Progenitor cell of endocrine pancreas (in vitro differentiated cells): Measurements from ENCODE around the gene EDIL3. TPM values are rescaled to one million over a fixed set of nuclear protein-coding genes. Genes with fewer than 3 reads are reported as not detected.
"Not testable (repeated sequence)": the region's sequence is repeated elsewhere in the genome, so short reads cannot be mapped to it uniquely, and the experiment has no call there.

ENCODE experiments used
- DNase-seq: peaks from one replicate; pipeline ENCODE4 v3.0.0; 2021; ENCODE audit warnings: low spot score; ENCODE audit not compliant: unreplicated experiment
- H3K27ac Mint-ChIP-seq: 2 replicates; pipeline ENCODE4 v1.8.0; 2021; ENCODE audit warnings: mild to moderate bottlenecking, moderate library complexity, mixed read lengths
- H3K27me3 Mint-ChIP-seq: 2 replicates; pipeline ENCODE4 v1.8.0; 2021; ENCODE audit warnings: mixed read lengths
- H3K36me3 Mint-ChIP-seq: 2 replicates; pipeline ENCODE4 v1.8.0; 2022; ENCODE audit warnings: mixed read lengths; ENCODE audit not compliant: insufficient read depth
- H3K4me1 Mint-ChIP-seq: 2 replicates; pipeline ENCODE4 v1.8.0; 2021; ENCODE audit warnings: low read depth, mixed read lengths
- H3K4me3 Mint-ChIP-seq: 2 replicates; pipeline ENCODE4 v1.8.0; 2021; ENCODE audit warnings: low read depth, mild to moderate bottlenecking, moderate library complexity, mixed read lengths
- H3K9me3 Mint-ChIP-seq: 2 replicates; pipeline ENCODE4 v1.8.0; 2021; ENCODE audit warnings: low read depth, mixed read lengths
- total RNA-seq: library from RNA; stranded (reverse); gene quantifications from 2 replicates; pipeline ENCODE4 v1.2.1, GENCODE V29; 2021
- TF ChIP-seq, protein P1 (sequence below): fragments of 200-600 bp; sonication (generic); IDR thresholded peaks from one replicate; pipeline ENCODE4 v1.5.0; 2021; ENCODE audit warnings: antibody characterized with exemption, mild to moderate bottlenecking; ENCODE audit not compliant: unreplicated experiment

EDIL3 gene
- total RNA-seq, 1 donor from 2014 or later = 4.8 TPM

GRCh38 chr5:84344788-84345187 lies 39.9 kb downstream of the EDIL3 start:
- Mint-ChIP-seq H3K9me3 (no peaks in the 10 kb centered on the region), H3K27me3 (no peaks in the 10 kb centered on the region), H3K4me3 (no peak overlapping the region), H3K27ac (no peak overlapping the region), H3K36me3 (no peaks in the 10 kb centered on the region), H3K4me1 (no peaks in the 10 kb centered on the region)
- TF ChIP-seq, protein P1, sequence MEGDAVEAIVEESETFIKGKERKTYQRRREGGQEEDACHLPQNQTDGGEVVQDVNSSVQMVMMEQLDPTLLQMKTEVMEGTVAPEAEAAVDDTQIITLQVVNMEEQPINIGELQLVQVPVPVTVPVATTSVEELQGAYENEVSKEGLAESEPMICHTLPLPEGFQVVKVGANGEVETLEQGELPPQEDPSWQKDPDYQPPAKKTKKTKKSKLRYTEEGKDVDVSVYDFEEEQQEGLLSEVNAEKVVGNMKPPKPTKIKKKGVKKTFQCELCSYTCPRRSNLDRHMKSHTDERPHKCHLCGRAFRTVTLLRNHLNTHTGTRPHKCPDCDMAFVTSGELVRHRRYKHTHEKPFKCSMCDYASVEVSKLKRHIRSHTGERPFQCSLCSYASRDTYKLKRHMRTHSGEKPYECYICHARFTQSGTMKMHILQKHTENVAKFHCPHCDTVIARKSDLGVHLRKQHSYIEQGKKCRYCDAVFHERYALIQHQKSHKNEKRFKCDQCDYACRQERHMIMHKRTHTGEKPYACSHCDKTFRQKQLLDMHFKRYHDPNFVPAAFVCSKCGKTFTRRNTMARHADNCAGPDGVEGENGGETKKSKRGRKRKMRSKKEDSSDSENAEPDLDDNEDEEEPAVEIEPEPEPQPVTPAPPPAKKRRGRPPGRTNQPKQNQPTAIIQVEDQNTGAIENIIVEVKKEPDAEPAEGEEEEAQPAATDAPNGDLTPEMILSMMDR = no peak
- no peak for DNase-seq

DNA sequence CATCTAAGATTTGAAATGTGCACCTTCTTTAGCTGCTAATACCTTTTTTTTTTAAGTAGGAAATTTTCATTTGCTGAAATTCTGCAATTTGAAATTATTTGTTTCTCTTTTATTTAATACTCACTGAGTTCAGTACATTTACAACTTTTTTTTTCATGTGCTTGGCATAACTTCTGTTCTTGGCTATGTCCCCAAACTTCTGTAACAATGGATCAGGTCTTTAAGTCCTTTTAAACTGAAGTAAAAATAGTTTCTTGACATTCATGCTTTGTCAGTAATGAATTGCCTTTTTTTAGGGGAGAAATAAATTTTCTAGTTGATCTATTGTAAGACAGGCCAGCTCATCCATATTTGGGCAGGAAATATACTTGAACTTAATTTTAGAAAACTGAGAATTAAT lies 41.5 kb downstream of the EDIL3 start:
- no peak overlapping the region for H3K4me3 Mint-ChIP-seq
- no peaks in the 10 kb centered on the region for H3K36me3 Mint-ChIP-seq
- DNase-seq = no peak
- H3K27ac Mint-ChIP-seq = no peak overlapping the region
- H3K27me3 Mint-ChIP-seq = no peaks in the 10 kb centered on the region
- TF ChIP-seq, protein P1 = no peak
- no peaks in the 10 kb centered on the region for H3K9me3 Mint-ChIP-seq
- H3K4me1 Mint-ChIP-seq = no peaks in the 10 kb centered on the region

- DNase-seq = no peak
- Mint-ChIP-seq H3K4me1 (peaks cover 8% of the 10 kb centered on the region), H3K36me3 (no peaks in the 10 kb centered on the region), H3K9me3 (no peaks in the 10 kb centered on the region), H3K4me3 (no peak overlapping the region), H3K27ac (no peak overlapping the region), H3K27me3 (no peaks in the 10 kb centered on the region)
- TF ChIP-seq, protein P1 = no peak
Measured at GRCh38 chr5:84332106-84332505, 52.6 kb downstream of the EDIL3 start.

DNA sequence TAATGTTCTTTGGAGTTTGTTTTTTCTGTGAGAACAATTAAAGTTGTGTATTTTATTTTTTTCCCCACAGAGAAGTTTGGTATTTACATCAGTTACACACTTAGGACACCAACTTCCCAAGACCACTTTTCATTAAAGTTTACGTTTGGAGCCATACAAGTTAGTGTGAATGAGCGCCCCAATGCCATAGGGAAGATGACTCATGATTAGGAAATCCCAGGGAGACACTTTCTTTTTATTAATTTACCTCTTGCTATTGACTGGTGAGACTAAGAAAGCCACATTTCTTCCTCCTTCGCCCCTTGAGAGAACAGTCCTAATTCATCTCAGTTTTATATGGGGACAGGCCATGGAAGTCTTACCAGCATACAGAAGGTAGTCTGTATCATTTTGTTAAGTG lies 57.1 kb downstream of the EDIL3 start:
- TF ChIP-seq, protein P1 = no peak
- H3K9me3 Mint-ChIP-seq = peaks cover 1% of the 10 kb centered on the region
- no peak for DNase-seq
- H3K4me3 Mint-ChIP-seq = no peak overlapping the region
- no peaks in the 10 kb centered on the region for H3K27me3 Mint-ChIP-seq
- no peaks in the 10 kb centered on the region for H3K36me3 Mint-ChIP-seq
- no peak overlapping the region for H3K27ac Mint-ChIP-seq
- H3K4me1 Mint-ChIP-seq = peaks cover 6% of the 10 kb centered on the region

GRCh38 chr5:84322646-84323045 lies 62.0 kb downstream of the EDIL3 start:
- peaks cover 17% of the 10 kb centered on the region for H3K9me3 Mint-ChIP-seq
- DNase-seq = no peak
- H3K36me3 Mint-ChIP-seq = peaks cover 1% of the 10 kb centered on the region
- TF ChIP-seq, protein P1 = no peak
- H3K4me3 Mint-ChIP-seq = no peak overlapping the region
- H3K4me1 Mint-ChIP-seq = no peaks in the 10 kb centered on the region
- H3K27me3 Mint-ChIP-seq = no peaks in the 10 kb centered on the region
- H3K27ac Mint-ChIP-seq = no peak overlapping the region

DNA sequence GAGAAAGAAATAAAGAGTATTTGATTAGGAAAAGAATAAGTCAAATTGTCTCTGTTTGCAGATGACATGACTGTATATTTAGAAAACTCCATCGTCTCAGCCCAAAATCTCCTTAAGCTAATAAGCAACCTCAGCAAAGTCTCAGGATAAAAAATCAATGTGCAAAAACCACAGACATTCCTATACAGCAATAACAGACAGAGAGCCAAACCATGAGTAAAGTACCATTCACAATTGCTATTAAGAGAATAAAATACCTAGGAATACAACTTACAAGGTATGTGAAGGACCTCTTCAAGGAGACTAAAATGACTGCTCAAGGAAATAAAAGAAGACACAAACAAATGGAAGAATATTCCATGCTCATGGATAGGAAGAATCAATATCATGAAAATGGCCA lies 66.9 kb downstream of the EDIL3 start:
- peaks cover 17% of the 10 kb centered on the region for H3K9me3 Mint-ChIP-seq
- not testable (repeated sequence) for H3K27me3 Mint-ChIP-seq, H3K4me1 Mint-ChIP-seq, H3K4me3 Mint-ChIP-seq, DNase-seq, H3K27ac Mint-ChIP-seq, H3K36me3 Mint-ChIP-seq

DNA sequence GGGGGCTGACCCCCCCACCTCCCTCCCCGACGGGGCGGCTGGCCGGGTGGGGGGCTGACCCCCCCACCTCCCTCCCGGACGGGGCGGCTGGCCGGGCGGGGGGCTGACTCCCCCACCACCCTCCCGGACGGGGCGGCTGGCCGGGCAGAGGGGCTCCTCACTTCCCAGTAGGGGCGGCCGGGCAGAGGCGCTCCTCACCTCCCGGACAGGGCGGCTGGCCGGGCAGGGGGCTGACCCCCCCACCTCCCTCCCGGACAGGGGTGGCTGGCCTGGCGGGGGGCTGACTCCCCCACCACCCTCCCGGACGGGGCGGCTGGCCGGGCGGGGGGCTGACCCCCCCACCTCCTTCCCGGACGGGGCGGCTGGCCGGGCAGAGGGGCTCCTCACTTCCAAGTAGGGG lies 72.4 kb downstream of the EDIL3 start:
- H3K4me1 Mint-ChIP-seq, H3K27ac Mint-ChIP-seq, H3K36me3 Mint-ChIP-seq, H3K9me3 Mint-ChIP-seq, DNase-seq, H3K4me3 Mint-ChIP-seq, H3K27me3 Mint-ChIP-seq: not testable (repeated sequence)

- H3K27ac Mint-ChIP-seq, DNase-seq, H3K4me3 Mint-ChIP-seq, H3K27me3 Mint-ChIP-seq, H3K4me1 Mint-ChIP-seq, H3K9me3 Mint-ChIP-seq, H3K36me3 Mint-ChIP-seq: not testable (repeated sequence)
Measured at GRCh38 chr5:84309850-84310249, 74.8 kb downstream of the EDIL3 start.
